ENCODE measurements around the gene STARD9.
A peak's percentile ranks its signal among the peaks of the same experiment; 100 is the strongest.
"Not testable (repeated sequence)": the region's sequence is repeated elsewhere in the genome, so short reads cannot be mapped to it uniquely, and the experiment has no call there.

STARD9 gene

GRCh38 chr15:42582569-42583375 lies 7.4 kb downstream of the STARD9 start:
- DNase-seq, result peak in 11 of 42 donors; percentile 7 to 46 (median 25)
- intact Hi-C loops (cut with DNase I), result no loop called here

GRCh38 chr15:42584031-42584765 lies 8.8 kb downstream of the STARD9 start:
- DNase-seq, result peak in 22 of 42 donors; percentile 7 to 74 (median 44)
- intact Hi-C loops (cut with DNase I), result no loop called here

GRCh38 chr15:42590619-42591237 lies 15.3 kb downstream of the STARD9 start:
- intact Hi-C loops (cut with DNase I), result no loop called here

GRCh38 chr15:42591238-42591934 lies 16.0 kb downstream of the STARD9 start:
- no peak for DNase-seq
- intact Hi-C loops (cut with DNase I), result no loop called here

More at GRCh38 chr15:42590619-42591237, 15.3 kb downstream of the STARD9 start:
- DNase-seq, result no peak

- DNase-seq, result no peak
- intact Hi-C loops (cut with DNase I), result no loop called here
These were observed 17.3 kb downstream of the STARD9 start for GRCh38 chr15:42592716-42593115.

- DNase-seq, result no peak
- intact Hi-C loops (cut with DNase I), result no loop called here
These were observed 17.7 kb downstream of the STARD9 start for GRCh38 chr15:42593143-42593542.

GRCh38 chr15:42594095-42594494 lies 18.7 kb downstream of the STARD9 start:
- intact Hi-C loops (cut with DNase I), result no loop called here

GRCh38 chr15:42595626-42596240 lies 20.3 kb downstream of the STARD9 start:
- peak in 2 of 42 donors; percentile 33 to 43 for DNase-seq
- intact Hi-C loops (cut with DNase I), result no loop called here

More at GRCh38 chr15:42594095-42594494, 18.7 kb downstream of the STARD9 start:
- DNase-seq, result no peak

- intact Hi-C loops (cut with DNase I), result not testable (repeated sequence)
- DNase-seq, result peak in 1 of 42 donors; percentile 14
These were observed 25.9 kb downstream of the STARD9 start for GRCh38 chr15:42601316-42601715.

GRCh38 chr15:42602501-42602900 lies 27.1 kb downstream of the STARD9 start:
- no peak for DNase-seq
- intact Hi-C loops (cut with DNase I), result no loop called here

GRCh38 chr15:42603978-42604377 lies 28.6 kb downstream of the STARD9 start:
- intact Hi-C loops (cut with DNase I), result no loop called here

GRCh38 chr15:42604894-42605744 lies 29.7 kb downstream of the STARD9 start:
- peak in 1 of 42 donors; percentile 1 for DNase-seq
- intact Hi-C loops (cut with DNase I), result no loop called here

More at GRCh38 chr15:42603978-42604377, 28.6 kb downstream of the STARD9 start:
- peak in 1 of 42 donors; percentile 14 for DNase-seq

GRCh38 chr15:42605796-42606195 lies 30.4 kb downstream of the STARD9 start:
- DNase-seq, result peak in 1 of 42 donors; percentile 14
- intact Hi-C loops (cut with DNase I), result no loop called here

GRCh38 chr15:42608110-42608531 lies 32.7 kb downstream of the STARD9 start:
- DNase-seq, result peak in 3 of 42 donors; percentile 6 to 41 (median 30)
- intact Hi-C loops (cut with DNase I), result no loop called here

GRCh38 chr15:42608752-42609488 lies 33.5 kb downstream of the STARD9 start:
- DNase-seq, result peak in 1 of 42 donors; percentile 46
- intact Hi-C loops (cut with DNase I), result no loop called here

- intact Hi-C loops (cut with DNase I), result no loop called here
These were observed 36.1 kb downstream of the STARD9 start for GRCh38 chr15:42611532-42611931.

GRCh38 chr15:42612367-42612912 lies 37.0 kb downstream of the STARD9 start:
- intact Hi-C loops (cut with DNase I), result no loop called here
- DNase-seq, result peak in 1 of 42 donors; percentile 0

More at GRCh38 chr15:42611532-42611931, 36.1 kb downstream of the STARD9 start:
- no peak for DNase-seq

All from head of caudate nucleus (tissue), 42 donors.